Trophoblast cell (in vitro differentiated cells and primary cell): ENCODE results near the gene PIAS3.

Experiments
- DNase-seq, 2 donors: peaks; one replicate each; pipeline ENCODE4 v3.0.0-alpha.2; 2016
- H2AFZ ChIP-seq: 2 replicates; pipeline ENCODE4 v1.6.1; 2013; ENCODE audit warnings: low read length, moderate library complexity, mild to moderate bottlenecking; ENCODE audit not compliant: insufficient read depth, poor library complexity
- H2AK5ac ChIP-seq: 2 replicates; pipeline ENCODE4 v1.6.1; 2013; ENCODE audit warnings: mild to moderate bottlenecking, low read length
- H2BK120ac ChIP-seq: 2 replicates; pipeline ENCODE4 v1.6.1; 2013; ENCODE audit warnings: low read length, mild to moderate bottlenecking, moderate library complexity; ENCODE audit not compliant: insufficient read depth, poor library complexity
- H2BK12ac ChIP-seq: 2 replicates; pipeline ENCODE4 v1.6.1; 2013; ENCODE audit warnings: mild to moderate bottlenecking, low read length, moderate library complexity
- H2BK5ac ChIP-seq: 2 replicates; pipeline ENCODE4 v1.6.1; 2013; ENCODE audit warnings: low read length, low read depth, moderate library complexity, mild to moderate bottlenecking; ENCODE audit not compliant: poor library complexity
- H3K14ac ChIP-seq: 2 replicates; pipeline ENCODE4 v1.6.1; 2013; ENCODE audit warnings: mild to moderate bottlenecking, low read length
- H3K18ac ChIP-seq: 2 replicates; pipeline ENCODE4 v1.6.1; 2013; ENCODE audit warnings: mild to moderate bottlenecking, low read length
- H3K23ac ChIP-seq: 2 replicates; pipeline ENCODE4 v1.6.1; 2013; ENCODE audit warnings: low read length
- H3K27ac ChIP-seq: 2 replicates; pipeline ENCODE4 v1.5.1; 2013; ENCODE audit warnings: low read depth, mild to moderate bottlenecking, inconsistent platforms, low read length, moderate library complexity
- H3K27me3 ChIP-seq: 2 replicates; pipeline ENCODE4 v1.6.1; 2013; ENCODE audit warnings: inconsistent platforms, mild to moderate bottlenecking, low read length, moderate library complexity; ENCODE audit not compliant: insufficient read depth
- H3K36me3 ChIP-seq, 2 experiments: 1 replicate in 1 of 2; 2 replicates in 1 of 2; pipeline ENCODE4 v1.6.1; 2013; ENCODE audit warnings: low read length in 2 of 2, mild to moderate bottlenecking in 2 of 2, moderate library complexity in 1 of 2; ENCODE audit not compliant: insufficient read depth in 2 of 2, control insufficient read depth in 1 of 2
- H3K4ac ChIP-seq: 2 replicates; pipeline ENCODE4 v1.6.1; 2013; ENCODE audit warnings: low read depth, mild to moderate bottlenecking, low read length, moderate library complexity
- H3K4me1 ChIP-seq, 2 experiments: 1 replicate in 1 of 2; 2 replicates in 1 of 2; pipeline ENCODE4 v1.6.1; 2013; ENCODE audit warnings: low read length in 2 of 2, mild to moderate bottlenecking in 2 of 2, moderate library complexity in 1 of 2; ENCODE audit not compliant: insufficient read depth in 2 of 2, control insufficient read depth in 1 of 2
- H3K4me2 ChIP-seq: 2 replicates; pipeline ENCODE4 v1.6.1; 2013; ENCODE audit warnings: inconsistent platforms, mild to moderate bottlenecking, low read length, moderate library complexity
- H3K4me3 ChIP-seq: 2 replicates; pipeline ENCODE4 v1.5.1; 2013; ENCODE audit warnings: mild to moderate bottlenecking, low read depth, low read length, inconsistent platforms
- H3K79me1 ChIP-seq: one replicate; pipeline ENCODE4 v1.6.1; 2013; ENCODE audit warnings: low read length
- H3K79me2 ChIP-seq: 2 replicates; pipeline ENCODE4 v1.6.1; 2013; ENCODE audit warnings: low read length, mild to moderate bottlenecking; ENCODE audit not compliant: control insufficient read depth, insufficient read depth, poor library complexity
- H3K9ac ChIP-seq: 2 replicates; pipeline ENCODE4 v1.6.1; 2013; ENCODE audit warnings: mild to moderate bottlenecking, low read length
- H3K9me3 ChIP-seq: 2 replicates; pipeline ENCODE4 v1.6.1; 2013; ENCODE audit warnings: low read depth, mild to moderate bottlenecking, control low read depth, inconsistent platforms, low read length; ENCODE audit not compliant: insufficient read depth
- H4K12ac ChIP-seq: 2 replicates; pipeline ENCODE4 v1.6.1; 2013; ENCODE audit warnings: low read depth, mild to moderate bottlenecking, low read length, moderate library complexity
- H4K8ac ChIP-seq: 2 replicates; pipeline ENCODE4 v1.6.1; 2013; ENCODE audit warnings: low read depth, mild to moderate bottlenecking, low read length, moderate library complexity
- H4K91ac ChIP-seq: one replicate; pipeline ENCODE4 v1.6.1; 2013; ENCODE audit warnings: low read depth, mild to moderate bottlenecking, low read length, moderate library complexity
- WGBS: extraction: QIAGEN DNeasy Blood & Tissue Kit; methylation state at CpG from one replicate; pipeline ENCODE4 v1.1.7; 2013; ENCODE audit warnings: missing lambda C conversion rate; ENCODE audit not compliant: insufficient read length, insufficient coverage; ENCODE audit errors: extremely low coverage; 5-methylcytosine and 5-hydroxymethylcytosine counted together

The PIAS3 gene

GRCh38 chr1:145892486-145893087 lies 33.7 kb upstream of the PIAS3 start:
- WGBS, result no CpG with 5 or more reads among the region's 3 CpGs
- Histone ChIP-seq H3K9ac (no peak overlapping the region), H3K79me2 (no peaks in the 10 kb centered on the region), H3K18ac (no peak overlapping the region), H2AFZ (peak overlapping the region; percentile 56), H3K4me1 (peaks cover 0 to 8% of the 10 kb centered on the region in 2 experiments), H4K91ac (peak overlapping the region; percentile 78), H3K79me1 (peaks cover 5% of the 10 kb centered on the region), H2BK12ac (peak overlapping the region; percentile 75), H3K9me3 (no peaks in the 10 kb centered on the region), H3K23ac (no peak overlapping the region), H3K4me2 (peak overlapping the region; percentile 37), H3K27ac (peak overlapping the region; percentile 19), H4K12ac (peak overlapping the region; percentile 38), H3K36me3 (no peaks in the 10 kb centered on the region), H2BK5ac (peak overlapping the region; percentile 28), H3K14ac (peak overlapping the region; percentile 47), H3K4ac (no peak overlapping the region), H3K4me3 (no peak overlapping the region), H2AK5ac (no peak overlapping the region), H2BK120ac (peak overlapping the region; percentile 73), H3K27me3 (no peaks in the 10 kb centered on the region), H4K8ac (peak overlapping the region; percentile 69)
- DNase-seq, result no peak

GRCh38 chr1:145891587-145892485 lies 33.0 kb upstream of the PIAS3 start:
- Histone ChIP-seq H2BK120ac (no peak overlapping the region), H2AFZ (peak overlapping the region; percentile 56), H3K4me2 (peak overlapping the region; percentile 37), H2BK5ac (peak overlapping the region; percentile 28), H2AK5ac (no peak overlapping the region), H3K4ac (no peak overlapping the region), H3K4me1 (peaks cover 0 to 8% of the 10 kb centered on the region in 2 experiments), H3K14ac (peak overlapping the region; percentile 47), H3K36me3 (no peaks in the 10 kb centered on the region), H3K9ac (no peak overlapping the region), H4K91ac (peak overlapping the region; percentile 78), H4K8ac (peak overlapping the region; percentile 69), H2BK12ac (no peak overlapping the region), H3K23ac (no peak overlapping the region), H3K27me3 (no peaks in the 10 kb centered on the region), H4K12ac (no peak overlapping the region), H3K79me1 (peaks cover 5% of the 10 kb centered on the region), H3K18ac (no peak overlapping the region), H3K4me3 (no peak overlapping the region), H3K79me2 (no peaks in the 10 kb centered on the region), H3K27ac (peak overlapping the region; percentile 19), H3K9me3 (no peaks in the 10 kb centered on the region)
- WGBS, result no CpG with 5 or more reads among the region's 6 CpGs
- peak; percentile 86 to 91 for DNase-seq

- H3K4me3 ChIP-seq, result no peak overlapping the region
- peaks cover 0 to 8% of the 10 kb centered on the region in 2 experiments for H3K4me1 ChIP-seq
- H3K79me2 ChIP-seq, result no peaks in the 10 kb centered on the region
- no peak overlapping the region for H2AFZ ChIP-seq
- no peak overlapping the region for H2BK12ac ChIP-seq
- H3K14ac ChIP-seq, result no peak overlapping the region
- H4K91ac ChIP-seq, result no peak overlapping the region
- no peak overlapping the region for H4K12ac ChIP-seq
- H2BK120ac ChIP-seq, result no peak overlapping the region
- no peak overlapping the region for H3K18ac ChIP-seq
- no peak overlapping the region for H3K9ac ChIP-seq
- no peak overlapping the region for H2AK5ac ChIP-seq
- no peak overlapping the region for H3K23ac ChIP-seq
- no peaks in the 10 kb centered on the region for H3K9me3 ChIP-seq
- no peak overlapping the region for H3K4me2 ChIP-seq
- H3K36me3 ChIP-seq, result no peaks in the 10 kb centered on the region
- no peak overlapping the region for H4K8ac ChIP-seq
- no peak overlapping the region for H3K4ac ChIP-seq
- peaks cover 5% of the 10 kb centered on the region for H3K79me1 ChIP-seq
- H3K27me3 ChIP-seq, result no peaks in the 10 kb centered on the region
- no peak for DNase-seq
- no peak overlapping the region for H3K27ac ChIP-seq
- no peak overlapping the region for H2BK5ac ChIP-seq
- WGBS, result no CpG with 5 or more reads among the region's 1 CpG
Measured at GRCh38 chr1:145891143-145891542, 32.3 kb upstream of the PIAS3 start.

GRCh38 chr1:145889722-145890121 lies 30.8 kb upstream of the PIAS3 start:
- H3K9ac ChIP-seq, result no peak overlapping the region
- H4K12ac ChIP-seq, result no peak overlapping the region
- H2AFZ ChIP-seq, result no peak overlapping the region
- H2BK120ac ChIP-seq, result no peak overlapping the region
- H3K36me3 ChIP-seq, result no peaks in the 10 kb centered on the region
- no peaks in the 10 kb centered on the region for H3K9me3 ChIP-seq
- no peak overlapping the region for H4K91ac ChIP-seq
- no peak overlapping the region for H3K14ac ChIP-seq
- H4K8ac ChIP-seq, result no peak overlapping the region
- no peaks in the 10 kb centered on the region for H3K79me2 ChIP-seq
- no peak overlapping the region for H3K18ac ChIP-seq
- no CpG with 5 or more reads among the region's 3 CpGs for WGBS
- no peak overlapping the region for H3K27ac ChIP-seq
- no peak overlapping the region for H3K4ac ChIP-seq
- peak overlapping the region; percentile 24 for H3K23ac ChIP-seq
- no peak overlapping the region for H3K4me3 ChIP-seq
- H3K27me3 ChIP-seq, result peaks cover 6% of the 10 kb centered on the region
- H2AK5ac ChIP-seq, result no peak overlapping the region
- peaks cover 0 to 8% of the 10 kb centered on the region in 2 experiments for H3K4me1 ChIP-seq
- H2BK5ac ChIP-seq, result no peak overlapping the region
- H2BK12ac ChIP-seq, result no peak overlapping the region
- no peak for DNase-seq
- peaks cover 5% of the 10 kb centered on the region for H3K79me1 ChIP-seq
- no peak overlapping the region for H3K4me2 ChIP-seq
